ELR (cell line): ENCODE data around the gene GPR160.

Experiments
- DNase-seq: peaks from one replicate; pipeline ENCODE4 v3.0.0-alpha.2; 2015; ENCODE audit warnings: low read depth

GPR160 gene

DNA sequence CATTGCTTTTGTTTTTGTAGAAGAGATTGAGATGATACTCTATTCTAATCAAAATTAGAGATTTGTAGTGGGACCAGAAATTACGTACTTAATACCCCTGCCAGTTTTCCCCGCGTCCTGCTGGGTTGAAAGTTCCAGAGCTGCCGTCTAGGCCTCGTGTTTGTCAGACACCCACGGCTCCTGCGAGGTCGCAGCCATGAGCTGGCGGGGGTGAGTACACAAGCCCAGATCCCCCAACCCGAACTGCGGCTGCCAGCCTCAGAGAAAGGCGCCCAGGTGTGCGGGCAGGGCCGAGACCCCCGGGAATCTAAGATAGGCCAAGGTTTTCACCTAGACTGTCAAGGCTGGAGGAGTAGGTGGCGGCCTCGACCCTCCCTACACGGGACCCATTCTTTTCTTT lies 26.3 kb downstream of the GPR160 start:
- DNase-seq: no peak

- DNase-seq: no peak
These were observed 37.8 kb downstream of the GPR160 start for GRCh38 chr3:170075441-170076091.

DNA sequence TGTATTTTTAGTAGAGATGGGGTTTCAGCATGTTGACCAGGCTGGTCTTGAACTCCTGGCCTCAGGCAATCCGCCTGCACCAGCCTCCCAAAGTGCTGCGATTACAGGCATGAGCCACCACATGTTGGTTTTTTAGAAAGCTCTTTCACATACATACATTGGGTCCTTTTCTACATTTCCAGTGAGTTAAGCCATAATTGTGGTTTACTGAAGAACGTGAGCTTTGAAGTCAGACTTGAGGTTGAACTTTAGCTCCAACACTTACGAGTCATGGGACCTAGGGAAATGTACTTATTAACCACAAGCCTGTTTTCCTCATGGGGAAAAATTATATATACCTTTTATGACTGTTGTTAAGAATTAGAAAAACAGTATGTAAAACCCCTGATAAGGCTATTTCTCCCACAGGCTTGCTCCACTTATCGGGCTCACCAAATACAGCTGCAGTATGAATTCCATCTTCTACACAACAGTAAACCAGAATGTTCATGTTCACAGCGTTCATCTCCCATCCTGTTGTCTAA lies 39.0 kb downstream of the GPR160 start:
- peak; percentile 65 for DNase-seq

GRCh38 chr3:170077361-170077760 lies 39.6 kb downstream of the GPR160 start:
- DNase-seq: no peak

DNA sequence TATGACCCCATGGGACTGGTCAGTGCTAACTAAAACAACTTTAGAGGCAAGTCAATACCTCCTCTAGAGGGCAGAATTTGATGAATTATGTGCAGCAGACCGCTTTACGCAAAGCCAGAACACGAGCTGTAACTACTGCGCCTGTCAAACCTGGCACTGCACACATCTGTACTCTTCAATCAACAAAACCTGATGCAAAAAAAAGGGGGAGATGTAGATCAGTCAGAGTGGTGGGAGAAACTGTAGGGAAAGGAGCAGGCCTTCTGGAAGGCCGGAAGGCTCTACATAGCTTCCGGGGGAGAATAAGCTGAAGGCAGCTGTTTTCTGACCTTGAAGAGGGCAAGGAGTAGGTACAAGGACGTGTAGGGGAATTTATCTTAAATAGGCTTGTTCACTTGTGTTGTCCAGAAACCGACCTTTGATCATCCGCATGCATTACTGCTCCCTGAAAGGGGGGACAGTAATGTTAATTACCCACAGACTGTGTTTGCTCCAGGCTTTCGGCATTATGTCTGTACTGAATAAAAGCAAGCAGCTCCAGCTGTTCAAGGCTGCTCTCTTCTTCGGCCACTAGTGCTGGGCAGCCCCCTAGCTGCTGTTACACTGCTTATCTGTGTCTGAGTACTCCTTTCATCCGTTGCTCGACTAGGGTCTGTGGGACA lies 41.0 kb downstream of the GPR160 start:
- no peak for DNase-seq

- DNase-seq: no peak
These were observed 41.9 kb downstream of the GPR160 start for GRCh38 chr3:170079536-170080165.

- no peak for DNase-seq
These were observed 42.8 kb downstream of the GPR160 start for GRCh38 chr3:170080605-170081004.

- DNase-seq: peak; percentile 18
These were observed 43.4 kb downstream of the GPR160 start for GRCh38 chr3:170081079-170081741.

- no peak for DNase-seq
These were observed 45.5 kb downstream of the GPR160 start for GRCh38 chr3:170083343-170083742.

GRCh38 chr3:170085396-170085795 lies 47.6 kb downstream of the GPR160 start:
- DNase-seq: no peak

DNA sequence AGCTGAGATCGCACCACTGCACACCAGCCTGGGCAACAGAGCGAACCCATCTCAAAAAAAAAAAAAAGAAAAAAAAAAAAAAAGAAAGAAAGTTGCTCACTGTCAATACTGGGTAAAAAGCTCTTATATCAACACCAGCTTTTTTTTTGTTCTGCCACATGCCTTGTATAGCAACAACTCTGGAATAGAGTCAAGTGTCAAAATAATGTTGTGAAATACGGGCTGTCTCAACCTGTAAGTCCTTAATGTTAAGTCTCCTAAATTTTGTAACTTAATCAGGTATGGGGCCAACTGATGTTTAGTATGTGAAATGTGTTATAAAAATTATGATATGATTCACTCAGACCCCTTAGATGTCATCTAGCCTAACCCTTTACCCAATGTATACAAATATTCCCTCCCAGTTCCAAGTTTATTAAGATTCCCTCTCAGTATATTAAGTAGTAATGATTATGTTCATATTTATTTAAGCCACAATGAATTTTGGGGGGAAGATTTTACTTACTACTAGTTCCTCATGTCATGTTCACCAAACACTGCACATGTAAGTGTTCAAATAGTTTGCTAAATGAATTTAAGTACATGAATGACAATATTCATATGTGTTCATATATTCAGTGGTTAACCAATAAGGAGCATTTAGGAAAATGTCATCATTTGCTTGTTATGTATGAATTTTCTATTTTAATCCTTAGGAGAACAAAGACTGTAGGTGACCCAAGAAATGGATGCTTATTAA lies 52.2 kb downstream of the GPR160 start:
- DNase-seq: no peak

DNA sequence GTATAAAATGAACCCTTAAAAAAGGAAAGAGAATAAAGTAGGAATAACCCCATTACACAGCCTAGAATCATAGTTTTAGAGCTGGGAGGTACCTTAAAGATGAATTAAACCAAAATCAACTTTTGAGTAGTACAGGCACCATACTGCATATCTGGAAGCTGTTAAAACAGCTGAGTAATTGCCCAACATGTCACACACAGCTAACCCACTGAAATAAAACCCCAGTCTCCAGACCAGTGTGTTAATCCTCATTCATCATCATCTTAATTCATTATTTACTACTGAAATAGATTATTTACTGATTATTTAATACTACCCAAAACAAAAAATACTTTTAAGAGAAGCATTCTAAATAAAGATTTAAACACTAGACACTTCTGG lies 52.8 kb downstream of the GPR160 start:
- no peak for DNase-seq

DNA sequence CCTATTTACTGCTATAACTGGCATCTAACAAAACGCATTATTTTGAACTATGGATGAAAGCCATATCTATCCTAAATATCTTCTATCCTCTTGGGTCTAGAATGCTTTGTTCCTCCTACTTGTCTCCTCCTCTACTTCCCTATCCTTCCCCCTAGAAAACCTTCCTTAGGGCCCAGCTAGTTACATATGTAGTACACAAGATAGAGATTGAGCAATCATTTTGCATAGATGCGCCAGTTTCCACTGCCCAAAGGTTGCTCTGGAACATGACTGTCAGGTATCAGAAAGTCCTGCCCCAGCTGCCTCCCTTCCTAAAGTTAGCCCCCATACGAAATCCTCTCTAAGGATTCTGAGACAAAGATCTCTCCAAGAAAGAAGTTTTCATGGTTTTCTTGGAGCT lies 55.1 kb downstream of the GPR160 start:
- DNase-seq: no peak

DNA sequence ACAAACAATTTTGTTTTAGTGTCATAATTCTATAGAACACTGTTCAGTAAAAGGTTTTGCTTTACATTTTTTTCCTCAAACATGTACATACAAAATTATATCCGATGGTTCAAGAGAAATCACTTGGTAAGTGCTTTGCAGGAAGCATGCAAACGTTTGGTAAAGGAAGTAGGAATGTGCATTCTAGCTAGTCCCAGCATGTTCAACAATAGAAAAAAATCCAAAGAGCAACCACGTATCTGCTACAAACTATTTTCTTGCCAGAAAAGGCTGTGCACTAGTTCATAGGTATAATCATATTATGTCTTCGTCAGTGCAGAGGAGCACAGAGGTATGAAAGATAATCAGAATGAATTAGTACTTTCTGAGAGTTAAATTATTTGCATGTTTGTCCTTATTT lies 58.0 kb downstream of the GPR160 start:
- no peak for DNase-seq

- no peak for DNase-seq
These were observed 58.5 kb downstream of the GPR160 start for GRCh38 chr3:170096342-170096741.

DNA sequence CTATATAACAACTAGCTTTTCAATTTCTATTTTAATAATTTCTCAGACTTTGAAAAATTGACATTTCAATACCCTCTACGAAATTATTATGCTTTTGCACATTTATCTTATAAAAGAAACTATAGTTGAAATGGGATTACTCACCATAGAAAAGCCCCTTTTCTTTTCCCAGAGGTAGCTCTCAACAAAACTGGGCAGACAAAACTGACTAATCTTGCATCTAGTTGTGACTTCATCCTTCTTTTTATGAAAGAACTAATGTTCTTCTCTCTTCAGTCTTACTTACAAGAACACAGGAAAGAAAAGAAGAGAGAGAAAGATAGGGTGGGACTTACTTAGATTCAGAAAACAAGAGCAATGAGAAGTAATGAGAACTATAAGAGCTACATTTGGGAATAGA lies 61.0 kb downstream of the GPR160 start:
- no peak for DNase-seq

DNA sequence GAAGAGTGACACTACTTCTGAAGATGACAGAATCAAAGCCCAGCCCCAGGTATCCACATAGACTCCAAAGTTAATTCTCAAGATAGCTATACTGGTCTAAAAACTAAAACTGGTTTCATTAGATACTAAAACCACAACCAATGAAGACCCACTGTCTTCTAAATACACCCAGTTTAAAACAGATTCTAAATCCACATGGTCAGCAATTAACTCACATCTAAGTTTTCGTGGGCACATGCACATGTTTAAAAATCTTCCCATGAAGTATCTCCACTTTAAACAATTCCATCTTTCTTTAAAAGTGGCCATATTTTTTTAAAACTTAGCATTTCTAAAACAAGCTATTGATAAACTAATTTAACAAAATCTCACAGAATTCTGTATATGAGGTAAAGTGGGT lies 63.1 kb downstream of the GPR160 start:
- no peak for DNase-seq

DNA sequence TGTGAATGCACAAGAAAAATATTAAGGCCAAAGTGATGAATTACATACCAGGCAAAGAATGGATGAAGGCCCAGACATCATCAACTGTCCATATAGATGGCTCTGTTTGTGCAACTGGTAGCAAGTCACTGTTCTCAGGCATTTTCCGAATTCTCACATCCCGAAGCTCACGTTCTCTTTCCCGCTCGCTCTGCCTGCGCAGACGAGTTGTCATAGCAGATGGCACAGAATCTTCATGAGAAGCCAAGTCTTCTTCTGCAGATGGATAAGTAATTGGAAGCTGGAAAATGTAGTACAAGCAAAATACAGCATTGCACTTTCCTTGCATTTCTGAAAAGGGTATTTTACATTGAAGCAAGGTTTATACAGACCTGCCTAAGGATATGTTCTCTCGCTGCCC lies 64.6 kb downstream of the GPR160 start:
- no peak for DNase-seq

- no peak for DNase-seq
These were observed 70.1 kb downstream of the GPR160 start for GRCh38 chr3:170107941-170108340.

DNA sequence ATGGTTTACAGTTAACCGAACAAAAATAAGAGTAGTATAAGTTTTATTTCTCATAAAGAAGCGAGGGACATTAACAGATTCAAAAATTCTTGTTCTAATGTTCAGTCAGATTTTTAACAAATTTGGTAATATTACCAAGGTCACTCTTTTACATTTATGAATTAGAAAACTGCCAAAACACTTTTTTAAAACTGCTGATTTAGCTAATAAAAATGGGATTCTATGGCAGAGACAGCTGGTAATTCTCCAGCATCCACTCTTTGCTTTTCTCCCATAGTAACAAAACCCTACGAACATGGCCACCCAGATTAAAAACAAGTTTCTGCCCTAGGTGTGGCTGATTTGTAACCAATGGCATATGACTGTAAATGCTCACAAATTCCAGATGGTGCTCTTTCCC lies 71.2 kb downstream of the GPR160 start:
- no peak for DNase-seq

DNA sequence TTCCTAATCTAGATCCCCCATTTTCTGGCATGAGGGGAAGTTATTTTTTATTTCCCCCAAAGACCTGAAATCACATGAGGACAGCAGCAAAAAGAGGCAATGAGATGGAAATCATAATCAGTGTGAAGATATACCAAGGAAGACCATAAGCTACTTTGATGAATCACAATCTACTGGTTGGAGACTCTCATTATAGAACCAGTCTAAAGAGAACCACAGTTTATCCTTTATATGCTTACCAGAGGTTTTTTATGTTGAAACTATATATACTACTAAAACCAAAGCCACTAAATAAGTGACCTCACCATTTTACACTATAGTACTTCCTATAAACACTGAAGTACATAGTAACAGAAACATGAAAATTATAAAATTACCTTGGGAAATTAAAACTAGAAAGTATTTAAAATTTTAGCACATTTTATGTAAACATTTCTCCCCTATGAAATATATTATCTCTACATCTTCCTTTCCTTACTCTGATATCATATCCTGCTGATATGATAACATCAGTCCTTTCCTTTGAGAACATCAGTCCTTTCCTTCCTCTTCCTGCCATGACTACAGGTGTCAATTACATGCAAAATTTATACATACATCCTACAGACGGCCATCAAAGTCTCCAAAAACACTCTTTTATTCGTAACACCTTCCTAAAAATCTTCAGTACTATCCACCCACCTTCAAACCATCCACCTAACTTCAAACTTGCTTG lies 71.9 kb downstream of the GPR160 start:
- no peak for DNase-seq
